Measurements from ENCODE around the gene PDE4B.
"Not testable (repeated sequence)": the region's sequence is repeated elsewhere in the genome, so short reads cannot be mapped to it uniquely, and the experiment has no call there.

PDE4B gene

DNA sequence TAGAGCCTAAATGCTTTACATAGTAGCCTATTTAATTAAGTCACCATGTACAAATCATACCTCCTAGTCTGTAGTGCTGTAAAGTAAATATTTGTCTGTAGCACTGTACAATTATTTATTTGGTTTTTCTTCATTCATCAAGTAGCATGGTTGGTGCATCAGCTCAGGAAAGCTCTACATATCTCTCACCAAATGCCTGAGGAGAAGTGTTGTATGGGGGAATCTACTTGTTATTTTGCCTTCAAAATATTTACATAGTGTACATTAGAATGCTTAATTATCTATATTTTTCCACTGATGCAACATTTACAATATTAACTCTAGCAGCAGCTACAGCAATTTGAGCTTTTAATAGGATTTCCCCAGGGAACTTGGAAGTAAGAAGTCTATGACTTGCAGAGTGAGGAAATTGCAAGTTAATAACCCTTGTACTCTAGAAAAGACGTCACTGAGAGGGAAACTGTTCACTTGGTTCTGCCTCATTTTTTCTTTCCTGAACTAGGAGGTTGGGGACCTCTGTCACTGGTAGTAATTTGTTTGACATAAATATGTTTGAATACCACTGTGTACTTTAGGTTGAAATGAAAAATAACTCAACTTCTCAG, 207.4 kb downstream of the PDE4B start:
- DNase-seq (ENCODE audit: low spot score) = no peak
- TF ChIP-seq, protein P1, sequence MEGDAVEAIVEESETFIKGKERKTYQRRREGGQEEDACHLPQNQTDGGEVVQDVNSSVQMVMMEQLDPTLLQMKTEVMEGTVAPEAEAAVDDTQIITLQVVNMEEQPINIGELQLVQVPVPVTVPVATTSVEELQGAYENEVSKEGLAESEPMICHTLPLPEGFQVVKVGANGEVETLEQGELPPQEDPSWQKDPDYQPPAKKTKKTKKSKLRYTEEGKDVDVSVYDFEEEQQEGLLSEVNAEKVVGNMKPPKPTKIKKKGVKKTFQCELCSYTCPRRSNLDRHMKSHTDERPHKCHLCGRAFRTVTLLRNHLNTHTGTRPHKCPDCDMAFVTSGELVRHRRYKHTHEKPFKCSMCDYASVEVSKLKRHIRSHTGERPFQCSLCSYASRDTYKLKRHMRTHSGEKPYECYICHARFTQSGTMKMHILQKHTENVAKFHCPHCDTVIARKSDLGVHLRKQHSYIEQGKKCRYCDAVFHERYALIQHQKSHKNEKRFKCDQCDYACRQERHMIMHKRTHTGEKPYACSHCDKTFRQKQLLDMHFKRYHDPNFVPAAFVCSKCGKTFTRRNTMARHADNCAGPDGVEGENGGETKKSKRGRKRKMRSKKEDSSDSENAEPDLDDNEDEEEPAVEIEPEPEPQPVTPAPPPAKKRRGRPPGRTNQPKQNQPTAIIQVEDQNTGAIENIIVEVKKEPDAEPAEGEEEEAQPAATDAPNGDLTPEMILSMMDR (IDR thresholded peaks at IDR 0.05; ENCODE audit: borderline replicate concordance, control extremely low read depth, extremely low read depth, insufficient read depth, missing control alignments) = no peak
- in situ Hi-C loops (cut with MboI; ENCODE audit: low sequenced_read_pairs, unreplicated experiment) = no loop called here

DNA sequence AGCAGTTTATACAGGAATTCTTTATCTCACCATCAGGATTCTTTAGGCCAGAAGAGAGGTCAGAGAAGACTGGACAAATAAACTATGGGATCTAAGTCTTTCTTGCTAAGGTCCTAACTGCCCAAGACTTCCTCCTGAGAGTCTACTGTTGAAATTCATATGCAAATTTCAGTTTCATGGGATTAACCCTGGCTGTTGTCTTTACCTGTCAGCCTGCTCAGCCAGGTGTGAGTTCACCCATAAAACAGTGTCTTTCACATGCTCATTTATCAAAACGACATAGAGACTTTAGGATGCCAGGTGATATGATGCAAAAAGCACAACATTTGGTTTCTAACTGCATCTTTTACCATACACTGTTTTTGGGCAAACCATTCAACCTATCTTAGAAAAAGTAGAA, 211.0 kb downstream of the PDE4B start:
- no peak for DNase-seq (ENCODE audit: low spot score)
- TF ChIP-seq, protein P1 (IDR thresholded peaks at IDR 0.05; ENCODE audit: borderline replicate concordance, control extremely low read depth, extremely low read depth, insufficient read depth, missing control alignments) = no peak
- in situ Hi-C loops (cut with MboI; ENCODE audit: low sequenced_read_pairs, unreplicated experiment) = no loop called here

DNA sequence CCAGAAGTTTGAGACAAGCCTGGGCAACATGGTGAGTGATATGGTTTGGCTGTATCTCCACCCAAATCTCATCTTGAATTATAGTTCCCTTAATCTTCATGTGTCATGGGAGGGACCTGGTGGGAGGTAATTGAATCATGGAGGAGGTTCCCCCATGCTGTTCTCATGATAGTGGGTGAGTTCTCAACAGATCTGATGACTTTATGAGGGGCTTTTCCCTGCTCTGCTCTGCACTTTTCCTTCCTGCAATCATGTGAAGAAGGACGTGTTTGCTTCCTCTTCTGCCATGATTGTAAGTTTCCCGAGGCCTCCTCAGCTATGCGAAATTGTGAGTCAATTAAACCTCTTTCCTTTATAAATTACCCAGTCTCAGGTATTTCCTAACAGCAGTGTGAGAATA, 213.8 kb downstream of the PDE4B start:
- in situ Hi-C loops (cut with MboI; ENCODE audit: low sequenced_read_pairs, unreplicated experiment); DNase-seq (ENCODE audit: low spot score): not testable (repeated sequence)

DNA sequence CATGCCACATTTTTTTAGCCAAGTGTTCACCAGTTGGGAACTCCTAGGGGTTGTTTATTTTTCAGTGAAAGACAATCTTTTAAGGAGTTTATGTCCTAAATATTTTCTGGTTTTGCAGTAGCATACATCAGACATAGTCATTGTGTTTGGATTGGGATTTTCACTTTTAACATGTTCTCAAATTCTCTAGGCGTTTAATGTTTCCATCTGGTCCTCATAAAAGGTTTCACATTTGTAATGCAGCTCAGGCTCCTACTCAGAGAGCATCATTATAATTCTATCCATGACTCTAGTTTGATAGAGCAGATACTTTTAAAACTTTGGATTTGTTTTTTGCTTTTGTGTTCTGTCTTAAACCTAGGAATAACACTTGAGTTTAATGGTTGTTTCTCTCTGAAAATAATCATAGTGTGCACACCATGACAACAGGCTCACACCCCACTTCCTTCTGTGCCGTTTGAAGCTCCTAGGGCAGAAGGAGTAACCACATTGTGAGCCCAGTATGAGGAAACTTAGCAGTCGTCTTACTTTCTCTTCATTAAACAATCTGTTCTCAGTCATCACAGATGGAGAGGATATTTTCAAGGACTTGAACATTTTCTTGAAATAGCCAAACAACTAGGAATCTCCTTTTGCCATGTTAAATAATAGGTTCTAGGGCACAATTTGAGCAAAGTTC, 219.6 kb downstream of the PDE4B start:
- in situ Hi-C loops (cut with MboI; ENCODE audit: low sequenced_read_pairs, unreplicated experiment) = no loop called here
- TF ChIP-seq, protein P1 (IDR thresholded peaks at IDR 0.05; ENCODE audit: borderline replicate concordance, control extremely low read depth, extremely low read depth, insufficient read depth, missing control alignments) = no peak

DNA sequence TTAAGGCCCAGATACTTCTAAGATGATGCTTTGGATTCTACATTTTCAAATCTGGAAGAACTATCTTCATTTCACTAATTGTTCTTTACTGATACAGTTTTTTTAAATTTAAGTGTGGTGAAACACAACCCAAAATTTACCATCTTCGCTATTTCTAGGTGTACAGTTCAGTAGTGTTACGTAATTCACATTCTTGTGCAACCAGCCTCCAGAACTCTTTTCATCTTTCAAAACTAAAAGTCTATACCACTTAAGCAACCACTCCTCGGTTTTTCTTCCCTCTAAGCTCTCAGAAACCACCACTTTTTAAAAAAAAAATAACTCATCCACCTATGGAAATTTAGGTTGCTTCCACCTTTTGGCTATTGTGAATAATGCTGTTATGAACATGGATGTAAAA, 220.7 kb downstream of the PDE4B start:
- no peak for DNase-seq (ENCODE audit: low spot score)
- in situ Hi-C loops (cut with MboI; ENCODE audit: low sequenced_read_pairs, unreplicated experiment) = no loop called here
- TF ChIP-seq, protein P1 (IDR thresholded peaks at IDR 0.05; ENCODE audit: borderline replicate concordance, control extremely low read depth, extremely low read depth, insufficient read depth, missing control alignments) = no peak

More for the DNA sequence above, 219.6 kb downstream of the PDE4B start:
- DNase-seq (ENCODE audit: low spot score) = no peak

DNA sequence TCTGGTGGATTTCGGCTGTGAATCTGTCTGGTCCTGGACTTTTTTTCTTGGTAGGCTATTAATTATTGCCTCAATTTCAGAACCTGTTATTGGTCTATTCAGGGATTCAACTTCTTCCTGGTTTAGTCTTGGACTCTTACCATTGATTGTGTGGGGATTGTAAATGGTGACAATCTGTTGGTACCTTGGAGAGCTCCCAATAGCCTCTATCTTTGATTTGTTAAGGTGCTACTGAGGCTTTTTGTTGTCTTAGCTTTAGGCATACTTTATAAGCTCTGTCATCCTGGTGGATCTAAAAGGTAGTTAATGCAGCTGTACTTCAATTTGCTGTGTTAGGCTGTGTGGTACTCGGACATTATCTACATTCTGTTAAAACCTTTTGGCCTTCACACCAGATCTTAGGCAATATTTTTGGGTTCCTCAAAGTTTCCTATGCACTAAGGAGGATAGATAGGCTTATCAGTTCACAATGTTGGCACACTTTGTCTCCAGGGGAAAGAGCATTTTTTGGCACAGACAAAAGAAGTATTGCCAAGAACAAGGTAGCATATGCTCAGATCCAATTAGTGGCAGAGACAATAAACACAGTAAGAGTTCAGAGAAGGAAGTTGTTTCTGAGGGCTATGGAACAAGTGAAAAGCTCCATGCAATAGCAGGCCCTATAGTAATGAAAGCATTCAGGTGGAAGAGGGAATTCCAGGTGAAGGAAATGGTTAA, 230.4 kb downstream of the PDE4B start:
- in situ Hi-C loops (cut with MboI; ENCODE audit: low sequenced_read_pairs, unreplicated experiment) = no loop called here
- TF ChIP-seq, protein P1 (IDR thresholded peaks at IDR 0.05; ENCODE audit: borderline replicate concordance, control extremely low read depth, extremely low read depth, insufficient read depth, missing control alignments) = no peak
- DNase-seq (ENCODE audit: low spot score) = no peak

DNA sequence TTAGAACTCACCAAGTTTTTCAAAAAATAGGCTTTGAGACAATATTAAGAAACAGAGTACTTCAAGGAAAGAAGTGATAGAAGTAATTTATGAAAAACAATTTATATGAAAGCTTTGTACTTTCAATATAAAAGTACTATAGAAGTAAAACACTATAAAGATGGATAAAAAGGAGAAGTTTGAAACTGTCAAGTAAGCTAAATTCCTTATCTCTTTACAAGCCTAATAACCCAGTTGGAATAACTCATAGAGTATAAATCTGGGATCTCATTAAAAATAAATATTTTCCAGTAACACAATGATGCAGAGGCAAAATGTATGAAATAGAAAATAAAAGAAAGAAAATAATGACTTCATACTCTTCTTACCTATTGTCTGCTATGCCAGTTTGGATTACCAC, 232.5 kb downstream of the PDE4B start:
- TF ChIP-seq, protein P1 (IDR thresholded peaks at IDR 0.05; ENCODE audit: borderline replicate concordance, control extremely low read depth, extremely low read depth, insufficient read depth, missing control alignments) = no peak
- in situ Hi-C loops (cut with MboI; ENCODE audit: low sequenced_read_pairs, unreplicated experiment) = no loop called here
- no peak for DNase-seq (ENCODE audit: low spot score)

Data from GM13976 (cell line).